ENCODE data around the gene SQSTM1.
"Not testable (repeated sequence)": the region's sequence is repeated elsewhere in the genome, so short reads cannot be mapped to it uniquely, and the experiment has no call there.

Gene SQSTM1

GRCh38 chr5:179827680-179828079, 7.0 kb downstream of the SQSTM1 start:
- DNase-seq, result no peak

- no peak for DNase-seq
These were observed 8.2 kb downstream of the SQSTM1 start for GRCh38 chr5:179828756-179829421.

- no peak for DNase-seq
These were observed 9.2 kb downstream of the SQSTM1 start for GRCh38 chr5:179829732-179830435.

GRCh38 chr5:179830818-179831468, 10.2 kb downstream of the SQSTM1 start:
- no peak for DNase-seq

GRCh38 chr5:179832039-179832745, 11.5 kb downstream of the SQSTM1 start:
- DNase-seq, result no peak

GRCh38 chr5:179833056-179833708, 12.5 kb downstream of the SQSTM1 start:
- no peak for DNase-seq

- DNase-seq, result no peak
These were observed 13.0 kb downstream of the SQSTM1 start for GRCh38 chr5:179833709-179834070.

GRCh38 chr5:179834120-179834519, 13.4 kb downstream of the SQSTM1 start:
- DNase-seq, result no peak

GRCh38 chr5:179834871-179835270, 14.2 kb downstream of the SQSTM1 start:
- not testable (repeated sequence) for DNase-seq

- DNase-seq, result no peak
These were observed 15.7 kb downstream of the SQSTM1 start for GRCh38 chr5:179836225-179837019.

GRCh38 chr5:179837076-179838011, 16.6 kb downstream of the SQSTM1 start:
- DNase-seq, result no peak

- no peak for DNase-seq
These were observed 18.9 kb downstream of the SQSTM1 start for GRCh38 chr5:179839328-179840256.

GRCh38 chr5:179840321-179840720, 19.6 kb downstream of the SQSTM1 start:
- no peak for DNase-seq

- no peak for DNase-seq
These were observed 20.1 kb downstream of the SQSTM1 start for GRCh38 chr5:179840766-179841165.

GRCh38 chr5:179841621-179842020, 20.9 kb downstream of the SQSTM1 start:
- DNase-seq, result no peak

- no peak for DNase-seq
These were observed 32.4 kb downstream of the SQSTM1 start for GRCh38 chr5:179852993-179853547.

- DNase-seq, result no peak
These were observed 33.7 kb downstream of the SQSTM1 start for GRCh38 chr5:179854356-179854755.

GRCh38 chr5:179858241-179858585, 37.5 kb downstream of the SQSTM1 start:
- peak; percentile 33 for DNase-seq

GRCh38 chr5:179858586-179859427, 38.1 kb downstream of the SQSTM1 start, which contains the start of gene MRNIP:
TSS of gene MRNIP (minus strand) at chr5:179858817. CDS start at chr5:179858796, 21 bp downstream.
- DNase-seq, result peak; percentile 82
